Colon (tissue), 2 donors: ENCODE measurements around the gene BMP3.
A peak's percentile ranks its signal among the peaks of the same experiment; 100 is the strongest.
"Not testable (repeated sequence)": the region's sequence is repeated elsewhere in the genome, so short reads cannot be mapped to it uniquely, and the experiment has no call there.

Experiments
- FAIRE-seq: peaks from 2 replicates; lab custom pipeline; 2012; peaks lifted over from hg19 to GRCh38; lab: Jason Lieb, UNC
- donor health status: control.
- donor health status: control.

BMP3 gene, protein sequence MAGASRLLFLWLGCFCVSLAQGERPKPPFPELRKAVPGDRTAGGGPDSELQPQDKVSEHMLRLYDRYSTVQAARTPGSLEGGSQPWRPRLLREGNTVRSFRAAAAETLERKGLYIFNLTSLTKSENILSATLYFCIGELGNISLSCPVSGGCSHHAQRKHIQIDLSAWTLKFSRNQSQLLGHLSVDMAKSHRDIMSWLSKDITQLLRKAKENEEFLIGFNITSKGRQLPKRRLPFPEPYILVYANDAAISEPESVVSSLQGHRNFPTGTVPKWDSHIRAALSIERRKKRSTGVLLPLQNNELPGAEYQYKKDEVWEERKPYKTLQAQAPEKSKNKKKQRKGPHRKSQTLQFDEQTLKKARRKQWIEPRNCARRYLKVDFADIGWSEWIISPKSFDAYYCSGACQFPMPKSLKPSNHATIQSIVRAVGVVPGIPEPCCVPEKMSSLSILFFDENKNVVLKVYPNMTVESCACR

DNA sequence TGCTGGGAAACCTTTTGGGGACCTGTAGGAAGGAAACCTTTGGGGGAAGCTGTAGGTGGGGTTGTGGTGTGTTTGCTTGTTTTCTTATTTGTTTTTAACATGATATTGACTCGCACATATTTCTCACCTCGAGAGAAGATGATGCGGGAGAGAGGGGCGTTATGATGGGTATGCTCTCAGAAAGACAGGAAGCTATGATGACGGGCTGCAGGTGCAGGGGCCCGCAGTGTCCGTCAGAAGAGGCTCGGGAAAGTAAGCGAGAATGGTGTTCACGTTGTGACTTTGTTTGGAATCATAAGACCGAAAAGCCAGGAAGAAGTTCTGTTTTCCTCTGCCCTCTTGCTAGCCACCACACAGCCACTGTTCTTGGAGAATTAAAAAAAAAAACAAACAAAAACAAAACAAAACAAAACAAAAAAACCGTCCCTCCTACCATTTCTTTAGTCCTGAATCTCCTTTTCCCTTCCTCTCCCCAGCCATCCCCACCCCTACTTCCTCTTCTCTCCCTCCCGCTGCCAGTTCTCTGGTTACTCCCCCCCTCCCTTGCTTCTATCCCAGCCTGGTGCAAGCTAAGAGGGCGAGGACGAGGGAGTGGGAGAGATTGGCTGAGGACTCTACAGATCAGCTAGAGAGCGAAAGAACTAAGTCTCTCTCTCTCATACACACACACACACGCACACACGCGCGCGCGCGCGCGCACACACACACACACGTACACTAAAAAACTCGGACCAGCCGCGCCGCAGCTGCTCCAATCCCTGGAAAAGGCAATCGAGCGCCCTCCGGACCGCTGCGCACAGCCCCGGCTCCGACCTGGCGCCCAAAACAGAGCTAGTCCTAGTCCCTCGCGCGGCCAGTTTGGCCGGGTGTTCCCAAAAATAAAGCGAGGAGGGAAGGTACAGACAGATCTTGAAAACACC lies at the start of gene BMP3:
BMP3 (plus strand) TSS at position 648 of the 920 bp plus-strand sequence. CDS start 577 bp downstream, outside the sequence.
- FAIRE-seq = no peak

DNA sequence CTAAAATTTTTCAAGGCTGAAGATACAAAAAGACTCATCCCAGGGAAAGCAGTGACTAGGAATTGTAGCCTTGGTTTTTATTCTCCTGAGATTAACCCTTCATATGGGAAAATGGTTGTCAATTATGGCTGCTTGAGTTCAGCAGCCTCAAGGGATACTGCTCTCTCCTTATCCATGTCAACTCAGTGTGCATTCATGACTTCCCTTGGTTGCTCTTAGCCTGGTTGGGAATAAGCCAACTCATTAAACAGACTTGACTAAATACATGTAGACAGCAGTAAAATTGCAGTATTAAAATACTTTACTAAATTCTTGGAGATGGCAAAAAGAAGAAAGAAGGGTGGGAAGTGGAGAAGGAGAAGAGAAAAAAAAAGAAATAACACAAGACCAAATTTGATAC lies 44.5 kb upstream of the BMP3 start:
- no peak for FAIRE-seq

DNA sequence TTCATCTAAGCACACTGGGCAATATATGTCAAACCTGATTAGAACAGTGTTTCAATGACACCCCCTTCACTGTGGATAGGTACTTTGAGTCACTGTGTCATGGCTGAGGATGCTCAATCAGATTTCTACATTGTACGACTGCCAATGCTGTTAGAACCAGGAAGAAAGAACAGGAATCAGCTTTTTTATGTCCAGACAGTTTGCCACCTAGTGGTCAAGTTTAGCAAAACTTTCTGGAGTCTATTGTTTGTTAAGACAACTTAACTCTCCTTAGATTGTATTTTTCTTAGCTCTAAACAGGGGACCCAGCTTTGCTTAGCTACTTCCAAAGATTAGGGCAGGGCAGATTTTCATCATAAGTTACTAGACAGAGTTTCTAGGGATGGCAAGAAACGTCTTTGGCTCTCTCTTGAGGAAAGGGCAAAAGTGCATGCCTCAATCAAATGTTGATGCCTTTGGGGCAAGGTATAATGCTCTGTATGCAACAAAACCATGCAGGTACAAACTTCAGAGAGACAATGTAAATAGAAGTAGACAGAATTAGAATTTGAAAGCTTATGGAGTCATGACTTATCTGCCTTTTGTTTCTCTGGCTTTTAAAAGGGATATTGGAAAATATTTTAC lies 40.5 kb upstream of the BMP3 start:
- FAIRE-seq = no peak

DNA sequence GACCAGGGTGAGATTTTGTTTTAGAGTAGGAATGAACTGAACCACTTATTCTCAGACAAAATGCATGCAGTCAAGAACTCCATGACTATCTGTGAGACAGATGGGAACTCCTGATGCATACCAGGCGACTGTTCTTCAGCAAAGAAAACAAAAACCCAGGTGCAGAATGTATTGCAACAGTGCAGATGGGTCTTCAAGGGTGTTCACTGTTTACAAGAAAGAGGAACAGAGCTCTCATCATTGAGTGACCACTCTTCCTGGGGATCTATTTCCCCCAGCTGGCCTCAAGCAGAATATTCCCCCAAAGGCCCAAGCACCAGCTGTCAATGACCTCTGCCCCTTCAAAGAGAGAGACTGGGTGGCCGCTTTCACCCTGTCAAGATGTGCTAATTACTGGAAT lies 39.7 kb upstream of the BMP3 start:
- no peak for FAIRE-seq

DNA sequence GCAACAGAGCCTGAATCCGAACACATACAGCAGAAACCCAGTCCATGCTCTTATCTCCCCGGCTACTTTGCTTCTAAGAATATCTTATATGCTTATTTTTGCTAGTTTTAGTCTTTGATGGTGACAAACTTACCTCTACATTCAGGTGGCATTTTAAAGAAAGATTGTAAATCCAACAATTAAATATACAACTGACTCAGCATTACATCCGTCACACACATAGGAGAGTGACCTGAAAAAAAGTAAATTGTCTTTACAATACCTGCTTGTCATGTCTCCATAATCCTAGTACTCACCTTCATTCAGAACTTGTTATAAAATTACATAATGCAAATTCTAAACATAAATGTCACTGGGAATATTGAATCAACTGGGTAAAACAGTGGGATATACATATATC lies 30.6 kb upstream of the BMP3 start:
- no peak for FAIRE-seq

DNA sequence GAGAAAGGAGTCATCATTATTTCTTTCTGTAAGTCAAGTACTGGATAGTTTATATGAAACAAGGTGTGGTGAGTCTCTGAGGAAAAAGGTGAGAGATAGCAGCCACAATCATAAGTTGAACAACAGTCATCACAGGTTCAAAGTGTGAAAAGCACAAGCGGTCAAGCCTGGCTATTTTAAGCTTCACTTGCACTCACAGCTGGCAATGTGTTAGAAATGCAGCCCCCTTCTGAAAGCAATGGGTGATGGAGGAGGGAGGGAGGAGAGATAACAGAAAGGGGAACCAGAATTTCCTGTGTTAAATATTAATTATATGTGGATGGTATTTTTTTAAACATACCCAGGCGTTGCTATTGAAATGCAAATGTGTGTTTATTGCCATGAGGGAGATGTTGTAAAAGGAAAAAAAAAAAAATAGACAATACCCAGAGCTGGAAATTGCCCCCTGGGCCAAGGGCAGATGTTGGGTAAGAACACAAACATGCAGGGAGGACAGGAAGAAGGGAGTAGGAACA lies 26.9 kb upstream of the BMP3 start:
- no peak for FAIRE-seq

DNA sequence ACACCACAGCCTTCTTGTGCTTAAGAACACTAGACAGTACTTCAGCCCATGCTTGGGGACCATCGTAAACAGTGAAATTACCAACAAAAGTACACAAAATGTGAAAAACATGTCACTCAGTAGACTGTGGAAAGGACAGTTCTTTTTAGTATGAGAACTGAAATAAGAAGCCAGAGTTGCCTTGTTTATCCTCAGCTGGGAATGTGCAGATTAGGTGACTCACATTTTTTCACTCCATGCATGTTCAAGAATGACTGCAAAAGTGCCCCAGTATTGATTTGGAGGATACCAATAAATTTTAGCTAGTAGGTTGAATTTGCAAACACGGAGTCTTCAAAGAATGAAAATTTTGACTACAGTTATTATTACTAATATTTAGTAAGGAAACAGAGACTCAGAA lies 23.1 kb upstream of the BMP3 start:
- no peak for FAIRE-seq

DNA sequence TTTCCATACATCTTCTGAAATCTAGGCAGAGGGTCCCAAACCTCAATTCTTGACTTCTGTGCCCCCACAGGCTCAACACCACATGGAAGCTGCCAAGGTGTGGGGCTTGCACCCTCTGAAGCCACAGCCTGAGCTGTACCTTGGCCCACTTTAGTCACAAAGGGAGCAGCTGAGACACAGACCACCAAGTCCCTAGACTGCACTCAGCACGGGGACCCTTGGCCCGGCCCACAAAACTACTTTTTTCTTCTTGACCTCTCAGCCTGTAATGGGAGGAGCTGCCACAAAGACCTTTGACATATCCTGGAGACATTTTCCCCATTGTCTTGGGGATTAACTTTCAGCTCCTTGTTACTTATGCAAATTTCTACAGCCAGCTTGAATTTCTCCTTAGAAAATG lies 13.9 kb upstream of the BMP3 start:
- not testable (repeated sequence) for FAIRE-seq

DNA sequence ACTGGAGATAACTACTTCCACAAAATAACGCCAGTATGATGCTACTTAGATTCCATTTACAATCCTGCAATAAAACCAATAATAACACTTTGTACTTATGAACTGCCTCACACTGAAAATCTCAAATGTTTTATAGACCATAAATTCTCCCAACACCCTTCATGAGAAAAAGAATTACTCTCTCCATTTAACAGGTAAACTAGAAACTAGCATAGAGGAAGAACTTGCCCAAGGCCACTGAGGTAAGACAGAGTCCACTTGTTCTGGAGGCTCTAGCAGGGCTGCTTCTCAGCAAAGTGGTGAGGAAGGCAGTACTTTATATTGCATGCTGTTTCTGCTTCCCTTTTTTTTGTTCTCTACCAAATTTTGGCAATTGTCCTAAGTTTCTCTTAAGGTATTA lies 11.5 kb upstream of the BMP3 start:
- no peak for FAIRE-seq

DNA sequence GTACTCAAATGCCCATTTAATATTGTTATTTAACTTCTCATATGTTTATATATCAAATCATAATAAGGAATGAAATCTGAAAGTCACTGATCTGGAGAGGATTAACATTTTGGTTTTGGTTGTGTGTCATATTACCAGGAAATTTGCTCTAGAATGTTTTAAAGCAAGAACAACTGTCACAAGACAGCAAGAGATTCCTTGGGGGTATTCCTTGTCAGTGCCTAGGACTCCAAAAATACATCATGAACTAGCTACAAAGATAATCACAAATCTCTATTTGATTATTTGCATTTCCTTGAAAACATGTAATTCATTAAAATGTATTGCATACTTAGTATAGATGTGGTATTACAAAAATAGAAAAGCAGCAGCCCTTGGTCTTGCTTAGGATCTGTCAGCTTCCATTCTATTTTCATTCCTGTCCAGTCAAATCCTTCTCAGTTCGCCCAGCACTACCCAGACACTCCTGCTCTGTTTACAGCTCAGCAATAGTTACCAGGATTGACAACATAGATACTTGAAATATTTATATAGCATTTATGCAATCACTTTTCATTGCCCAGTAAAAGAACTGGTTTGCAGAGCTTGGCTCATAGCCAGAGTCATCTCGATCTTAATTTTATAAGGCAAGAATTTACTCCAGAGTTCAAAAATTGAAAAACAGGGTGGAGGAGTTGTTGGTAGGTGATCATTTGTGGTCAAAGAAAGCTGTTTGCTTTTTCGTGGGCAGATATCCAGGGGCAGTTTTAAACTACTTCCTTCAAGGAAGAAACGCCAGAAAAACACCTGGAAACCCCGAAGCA lies 9.2 kb upstream of the BMP3 start:
- peak; percentile 95 for FAIRE-seq

DNA sequence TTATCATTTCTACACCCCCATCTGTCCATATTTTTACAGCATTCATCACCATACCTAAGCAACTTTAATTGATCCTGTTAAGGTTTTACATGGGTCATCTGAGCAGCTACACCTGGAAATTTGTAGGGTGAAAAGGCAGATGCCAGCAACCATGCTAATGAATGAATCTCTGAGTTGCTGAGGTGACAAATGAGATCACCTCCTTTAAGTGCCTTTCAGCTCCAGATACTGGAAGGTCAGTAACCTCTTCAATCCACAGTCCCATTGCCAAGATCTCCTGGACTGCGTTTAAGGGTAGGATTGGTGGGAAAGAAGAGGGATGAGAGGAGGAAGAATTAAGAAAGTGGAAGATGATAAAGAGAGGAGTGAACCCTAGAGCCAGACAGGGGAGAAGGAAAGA lies 8.5 kb upstream of the BMP3 start:
- FAIRE-seq = no peak

DNA sequence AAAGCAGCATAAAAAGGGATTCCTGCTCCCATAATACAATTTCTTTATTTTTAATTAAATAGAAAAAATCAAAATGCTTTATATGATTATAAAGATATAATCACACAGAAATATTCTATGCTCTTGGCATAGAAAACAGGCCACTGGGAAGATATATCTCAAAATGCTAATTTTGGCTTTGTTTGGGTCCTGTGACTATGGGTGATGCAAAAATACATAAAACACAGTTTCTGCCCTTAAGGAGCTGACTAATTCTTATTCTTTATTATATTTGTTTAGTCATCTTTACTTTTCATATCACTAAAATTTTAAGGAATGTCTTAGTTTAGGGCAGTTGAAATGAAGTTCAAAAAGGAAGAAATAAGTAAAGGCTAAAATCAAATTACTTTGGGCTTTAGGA lies 7.0 kb upstream of the BMP3 start:
- FAIRE-seq = peak; percentile 36

DNA sequence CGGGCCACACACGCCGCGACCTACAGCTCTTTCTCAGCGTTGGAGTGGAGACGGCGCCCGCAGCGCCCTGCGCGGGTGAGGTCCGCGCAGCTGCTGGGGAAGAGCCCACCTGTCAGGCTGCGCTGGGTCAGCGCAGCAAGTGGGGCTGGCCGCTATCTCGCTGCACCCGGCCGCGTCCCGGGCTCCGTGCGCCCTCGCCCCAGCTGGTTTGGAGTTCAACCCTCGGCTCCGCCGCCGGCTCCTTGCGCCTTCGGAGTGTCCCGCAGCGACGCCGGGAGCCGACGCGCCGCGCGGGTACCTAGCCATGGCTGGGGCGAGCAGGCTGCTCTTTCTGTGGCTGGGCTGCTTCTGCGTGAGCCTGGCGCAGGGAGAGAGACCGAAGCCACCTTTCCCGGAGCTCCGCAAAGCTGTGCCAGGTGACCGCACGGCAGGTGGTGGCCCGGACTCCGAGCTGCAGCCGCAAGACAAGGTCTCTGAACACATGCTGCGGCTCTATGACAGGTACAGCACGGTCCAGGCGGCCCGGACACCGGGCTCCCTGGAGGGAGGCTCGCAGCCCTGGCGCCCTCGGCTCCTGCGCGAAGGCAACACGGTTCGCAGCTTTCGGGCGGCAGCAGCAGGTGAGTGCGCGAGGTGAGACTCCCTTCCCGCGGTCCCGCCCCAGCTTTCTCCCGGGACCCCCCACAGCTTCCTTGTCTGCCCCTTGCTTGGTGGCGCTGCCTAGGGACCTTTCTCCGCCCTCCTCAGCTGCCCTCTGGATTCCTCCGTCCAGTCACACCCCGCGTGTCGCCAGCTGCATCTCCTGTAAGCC lies 678 bp downstream of the BMP3 start:
- FAIRE-seq = no peak

DNA sequence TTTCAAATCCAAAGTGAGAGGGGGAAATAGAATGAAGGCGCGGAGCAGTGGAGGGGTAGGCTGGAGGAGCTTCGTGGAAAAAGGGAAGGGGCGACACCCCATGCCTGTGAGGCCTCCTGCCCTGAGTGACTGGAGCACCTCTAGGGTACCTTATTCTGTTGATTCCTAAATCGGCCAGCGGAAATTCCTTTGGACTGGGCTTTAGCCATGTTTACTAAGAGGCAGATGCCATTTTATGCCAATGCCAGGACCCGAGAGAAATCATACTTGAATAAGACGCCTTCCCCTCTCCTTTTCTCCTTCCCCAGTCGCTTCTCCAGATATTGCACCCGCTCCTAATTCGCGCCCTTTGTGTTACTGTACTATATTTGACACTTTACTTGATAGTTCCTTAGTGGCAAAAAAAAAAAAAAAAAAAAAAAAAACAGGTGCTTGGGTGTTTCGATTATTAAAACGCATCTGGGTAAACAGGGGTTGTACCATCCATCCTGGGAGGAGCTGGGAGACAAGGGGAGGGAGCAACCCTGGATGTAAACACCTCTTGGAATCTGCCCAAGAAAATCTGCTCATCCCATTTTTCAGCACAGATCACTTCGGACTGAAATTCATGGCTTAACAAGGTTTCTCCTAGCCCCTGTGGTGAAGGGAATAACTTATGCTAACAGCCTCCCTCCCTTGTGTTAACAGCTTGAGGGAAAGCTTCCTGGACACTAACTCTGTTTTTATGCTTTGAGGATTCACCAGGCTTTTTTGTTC lies 1.5 kb downstream of the BMP3 start:
- no peak for FAIRE-seq

DNA sequence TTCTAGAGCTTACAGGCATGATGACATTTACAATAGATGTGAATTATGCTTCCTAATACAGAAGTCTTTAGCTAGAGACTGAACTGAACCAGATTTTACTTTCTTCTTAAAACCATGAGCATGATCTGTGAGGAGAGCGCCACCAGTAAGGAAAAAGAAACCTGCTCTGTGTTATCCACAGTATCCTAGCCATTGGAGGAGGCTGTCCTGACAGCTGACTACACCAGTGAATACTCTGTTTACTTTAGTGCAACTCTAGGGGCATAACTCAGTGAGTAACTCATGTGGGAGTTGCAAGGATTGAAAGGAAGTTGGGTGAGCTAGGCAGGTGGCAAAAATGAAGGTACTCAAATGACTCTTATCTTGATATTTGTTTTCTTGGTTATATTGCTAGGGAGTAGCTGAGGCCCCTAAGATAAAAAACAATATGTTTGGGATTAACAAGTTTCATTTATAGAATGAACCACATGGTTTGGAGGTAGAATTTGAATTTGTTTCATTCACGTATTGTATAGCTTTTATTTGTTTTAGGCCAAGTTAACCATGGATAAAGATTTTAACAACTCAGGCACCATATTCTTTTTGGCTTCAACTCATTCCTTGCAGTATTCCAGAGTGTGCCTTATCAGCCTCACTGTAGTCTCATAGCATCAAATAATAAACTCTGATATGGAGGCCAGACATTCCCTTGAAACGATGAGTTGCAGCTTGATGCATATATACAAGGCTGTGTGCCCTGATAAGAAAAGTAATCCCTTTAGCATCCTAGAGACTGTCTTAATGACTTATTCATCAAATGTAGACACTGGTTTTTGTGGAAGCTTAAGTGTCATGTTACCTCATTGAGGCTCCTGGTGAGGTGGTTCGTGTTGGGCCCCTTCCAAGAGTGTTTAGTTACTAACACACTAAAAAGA lies 2.5 kb downstream of the BMP3 start:
- FAIRE-seq = no peak

DNA sequence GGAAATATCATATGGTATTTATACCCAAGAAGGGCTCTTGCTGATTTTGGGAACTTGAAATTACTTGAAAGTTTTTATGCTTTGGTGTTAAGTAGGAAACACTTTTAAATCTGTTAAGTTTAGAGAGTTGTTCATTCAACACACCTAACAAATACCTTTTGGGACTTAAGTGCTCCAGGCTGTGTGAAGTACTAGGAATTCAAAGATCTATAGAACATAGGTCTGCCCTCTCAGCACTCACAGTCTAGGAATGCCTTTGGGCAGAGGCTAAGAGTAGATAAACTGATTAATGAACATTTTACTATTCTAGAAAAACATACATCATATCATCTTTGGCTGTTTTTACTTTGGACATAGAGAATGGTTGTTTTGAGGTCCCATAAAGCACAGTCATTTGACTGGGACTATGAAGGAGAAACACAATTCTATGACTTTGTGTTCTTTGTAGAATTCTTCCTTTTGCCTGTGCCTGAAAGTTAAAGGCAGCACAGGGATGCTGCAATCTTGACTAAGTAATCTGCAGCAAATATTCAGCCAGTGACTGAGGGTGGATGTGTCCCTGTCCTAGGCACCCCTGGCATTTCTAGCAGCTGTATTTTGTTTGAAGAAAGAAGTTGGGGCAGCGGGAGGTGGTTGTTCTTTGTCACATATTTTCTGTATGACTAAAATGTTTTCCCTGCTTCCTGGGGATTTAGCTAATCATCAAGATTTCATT lies 8.3 kb downstream of the BMP3 start:
- FAIRE-seq = no peak

DNA sequence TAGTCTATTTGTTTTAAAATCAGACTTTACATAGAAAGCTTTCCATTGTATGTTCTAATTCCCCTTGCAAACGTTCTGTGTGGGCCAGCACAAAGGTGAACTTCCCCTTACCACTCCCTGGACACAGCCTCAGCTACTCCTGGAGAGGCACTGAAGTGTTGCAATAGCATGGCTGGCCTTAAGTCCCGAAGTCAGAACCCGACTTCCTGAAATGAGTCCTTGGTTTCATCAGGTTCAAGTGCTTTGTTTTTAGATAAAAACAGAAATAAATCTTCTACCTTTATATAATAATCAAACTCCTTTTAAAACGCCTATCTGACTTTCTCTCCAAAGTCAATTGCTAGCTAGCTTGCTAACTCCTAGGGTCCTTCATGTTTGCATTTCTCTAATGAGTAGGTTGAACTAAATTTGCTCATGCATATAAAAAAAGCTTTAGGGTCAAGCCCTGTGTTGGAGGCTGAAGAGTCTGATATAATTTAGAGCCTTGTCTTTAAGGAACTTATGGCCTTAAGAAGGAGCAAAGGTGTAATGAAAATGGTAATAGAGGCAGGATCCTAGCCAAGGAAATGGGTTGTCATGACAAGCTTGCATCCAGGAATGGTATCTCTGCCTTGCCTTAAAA lies 9.0 kb downstream of the BMP3 start:
- no peak for FAIRE-seq
